ENCODE results near the gene KCNIP1. TPM values are rescaled to one million over a fixed set of nuclear protein-coding genes. Genes with fewer than 3 reads are reported as not detected.

KCNIP1 gene
- total RNA-seq, 1 experiment from 2014 or later = not detected

DNA sequence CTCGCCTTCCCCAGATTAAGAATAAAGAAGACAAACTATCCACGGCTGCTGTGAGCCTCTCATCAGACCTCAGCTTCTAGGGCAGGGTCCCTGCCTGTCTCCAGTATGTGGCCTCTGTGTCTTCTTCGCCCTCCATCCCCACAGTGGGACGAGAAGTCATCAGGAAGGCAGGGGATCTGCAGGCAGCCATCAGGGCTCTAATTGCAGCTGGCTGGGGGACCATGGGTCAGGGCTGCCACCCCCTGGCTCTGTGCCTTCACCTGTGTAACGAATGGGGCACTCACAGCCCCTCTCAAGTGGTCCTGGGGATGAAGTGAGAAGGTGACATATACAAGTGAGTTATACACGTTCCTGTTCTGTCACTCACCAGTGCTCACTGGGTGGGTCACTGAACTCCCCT, 139.8 kb downstream of the KCNIP1 start:
- no peak overlapping the region for H2AFZ ChIP-seq (ENCODE audit: low read length)
- no peaks in the 10 kb centered on the region for H3K9me2 ChIP-seq (replicated peaks; ENCODE audit: low read length)
- H3K27me3 ChIP-seq (ENCODE audit: low read length) = peaks cover 9% of the 10 kb centered on the region; the same call in 1 of the 2 replicates
- H3F3A ChIP-seq (ENCODE audit: low read length, unreplicated experiment) = no peaks in the 10 kb centered on the region
- H3K36me3 ChIP-seq (ENCODE audit: low read depth, low read length) = no peaks in the 10 kb centered on the region
- H3K9me3 ChIP-seq (ENCODE audit: low read length) = no peaks in the 10 kb centered on the region
- CTCF ChIA-PET = no interaction called here
- no peak for DNase-seq
- H4K20me1 ChIP-seq (ENCODE audit: low read length) = no peaks in the 10 kb centered on the region
- intact Hi-C loops (cut with micrococcal nuclease) = no loop called here
- H3K4me2 ChIP-seq (ENCODE audit: low read length) = no peak overlapping the region
- H3K27ac ChIP-seq (ENCODE audit: low read length) = no peak overlapping the region
- no peaks in the 10 kb centered on the region for H3K4me1 ChIP-seq (ENCODE audit: insufficient read depth, low read length)
- no peaks in the 10 kb centered on the region for H3K79me2 ChIP-seq (ENCODE audit: low read length)
- no TSS peak for BruUV-seq (replicated peaks)
- H3K4me3 ChIP-seq (ENCODE audit: low read length) = no peak overlapping the region
- no peak for TF ChIP-seq EZH2 (IDR thresholded peaks at IDR 0.05; ENCODE audit: low read length, unreplicated experiment)
- TF ChIP-seq EZH2phosphoT487 (IDR thresholded peaks at IDR 0.05; ENCODE audit: borderline replicate concordance, low read length) = no peak
- TF ChIP-seq, protein P1, sequence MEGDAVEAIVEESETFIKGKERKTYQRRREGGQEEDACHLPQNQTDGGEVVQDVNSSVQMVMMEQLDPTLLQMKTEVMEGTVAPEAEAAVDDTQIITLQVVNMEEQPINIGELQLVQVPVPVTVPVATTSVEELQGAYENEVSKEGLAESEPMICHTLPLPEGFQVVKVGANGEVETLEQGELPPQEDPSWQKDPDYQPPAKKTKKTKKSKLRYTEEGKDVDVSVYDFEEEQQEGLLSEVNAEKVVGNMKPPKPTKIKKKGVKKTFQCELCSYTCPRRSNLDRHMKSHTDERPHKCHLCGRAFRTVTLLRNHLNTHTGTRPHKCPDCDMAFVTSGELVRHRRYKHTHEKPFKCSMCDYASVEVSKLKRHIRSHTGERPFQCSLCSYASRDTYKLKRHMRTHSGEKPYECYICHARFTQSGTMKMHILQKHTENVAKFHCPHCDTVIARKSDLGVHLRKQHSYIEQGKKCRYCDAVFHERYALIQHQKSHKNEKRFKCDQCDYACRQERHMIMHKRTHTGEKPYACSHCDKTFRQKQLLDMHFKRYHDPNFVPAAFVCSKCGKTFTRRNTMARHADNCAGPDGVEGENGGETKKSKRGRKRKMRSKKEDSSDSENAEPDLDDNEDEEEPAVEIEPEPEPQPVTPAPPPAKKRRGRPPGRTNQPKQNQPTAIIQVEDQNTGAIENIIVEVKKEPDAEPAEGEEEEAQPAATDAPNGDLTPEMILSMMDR (conservative IDR thresholded peaks at IDR 0.05; ENCODE audit: low read depth, low read length) = no peak
- no peak for ATAC-seq
- POLR2A ChIA-PET (ENCODE audit: unreplicated experiment) = no interaction called here
- no peak overlapping the region for H3K9ac ChIP-seq (ENCODE audit: low read length)

GRCh38 chr5:170644501-170644900, 140.7 kb downstream of the KCNIP1 start:
- Histone ChIP-seq H3K4me2 (ENCODE audit: low read length) (no peak overlapping the region), H3F3A (ENCODE audit: low read length, unreplicated experiment) (no peaks in the 10 kb centered on the region), H3K4me3 (ENCODE audit: low read length) (no peak overlapping the region), H3K9me3 (ENCODE audit: low read length) (no peaks in the 10 kb centered on the region), H4K20me1 (ENCODE audit: low read length) (no peaks in the 10 kb centered on the region), H2AFZ (ENCODE audit: low read length) (no peak overlapping the region), H3K4me1 (ENCODE audit: insufficient read depth, low read length) (no peaks in the 10 kb centered on the region), H3K36me3 (ENCODE audit: low read depth, low read length) (no peaks in the 10 kb centered on the region), H3K27me3 (ENCODE audit: low read length) (peaks cover 9% of the 10 kb centered on the region; the same call in 1 of the 2 replicates), H3K9ac (ENCODE audit: low read length) (no peak overlapping the region), H3K79me2 (ENCODE audit: low read length) (no peaks in the 10 kb centered on the region), H3K27ac (ENCODE audit: low read length) (no peak overlapping the region), H3K9me2 (replicated peaks; ENCODE audit: low read length) (no peaks in the 10 kb centered on the region)
- no peak for DNase-seq
- ChIA-PET CTCF (no interaction called here), POLR2A (ENCODE audit: unreplicated experiment) (no interaction called here)
- TF ChIP-seq EZH2phosphoT487 (IDR thresholded peaks at IDR 0.05; ENCODE audit: borderline replicate concordance, low read length) = no peak
- TF ChIP-seq, protein P1 (conservative IDR thresholded peaks at IDR 0.05; ENCODE audit: low read depth, low read length) = no peak
- no peak for TF ChIP-seq EZH2 (IDR thresholded peaks at IDR 0.05; ENCODE audit: low read length, unreplicated experiment)
- no peak for ATAC-seq
- intact Hi-C loops (cut with micrococcal nuclease) = no loop called here
- no TSS peak for BruUV-seq (replicated peaks)

- H3K4me3 ChIP-seq (ENCODE audit: low read length) = no peak overlapping the region
- no peaks in the 10 kb centered on the region for H3F3A ChIP-seq (ENCODE audit: low read length, unreplicated experiment)
- no peaks in the 10 kb centered on the region for H3K79me2 ChIP-seq (ENCODE audit: low read length)
- H3K27ac ChIP-seq (ENCODE audit: low read length) = no peak overlapping the region
- H2AFZ ChIP-seq (ENCODE audit: low read length) = no peak overlapping the region
- TF ChIP-seq, protein P1 (conservative IDR thresholded peaks at IDR 0.05; ENCODE audit: low read depth, low read length) = no peak
- TF ChIP-seq EZH2 (IDR thresholded peaks at IDR 0.05; ENCODE audit: low read length, unreplicated experiment) = no peak
- no peak for TF ChIP-seq EZH2phosphoT487 (IDR thresholded peaks at IDR 0.05; ENCODE audit: borderline replicate concordance, low read length)
- no peak overlapping the region for H3K9ac ChIP-seq (ENCODE audit: low read length)
- H3K27me3 ChIP-seq (ENCODE audit: low read length) = peaks cover 10% of the 10 kb centered on the region; the same call in 1 of the 2 replicates
- no peaks in the 10 kb centered on the region for H3K9me2 ChIP-seq (replicated peaks; ENCODE audit: low read length)
- H3K4me2 ChIP-seq (ENCODE audit: low read length) = no peak overlapping the region
- intact Hi-C loops (cut with micrococcal nuclease) = no loop called here
- no peaks in the 10 kb centered on the region for H3K9me3 ChIP-seq (ENCODE audit: low read length)
- ATAC-seq = no peak
- DNase-seq = no peak
- CTCF ChIA-PET = no interaction called here
- H3K36me3 ChIP-seq (ENCODE audit: low read depth, low read length) = no peaks in the 10 kb centered on the region
- H4K20me1 ChIP-seq (ENCODE audit: low read length) = no peaks in the 10 kb centered on the region
- POLR2A ChIA-PET (ENCODE audit: unreplicated experiment) = no interaction called here
- BruUV-seq (replicated peaks) = no TSS peak
- no peaks in the 10 kb centered on the region for H3K4me1 ChIP-seq (ENCODE audit: insufficient read depth, low read length)
These were observed 144.7 kb downstream of the KCNIP1 start for GRCh38 chr5:170648541-170648940.

All from PC-3 (cell line).